Stimulated activated CD8-positive, alpha-beta memory T cell treated with anti-CD3 and anti-CD28 coated beads, Interleukin-12 subunit alpha, Interleukin-12 subunit beta, amount 100 ng/mL, for 4 hours (primary cell): ENCODE results near the gene ZCCHC24.

Experiments
- DNase-seq: peaks from one replicate; pipeline ENCODE4 v3.0.0-alpha.2; 2020; ENCODE audit warnings: low read depth

The ZCCHC24 gene

GRCh38 chr10:79445977-79446757, 743 bp upstream of the ZCCHC24 start:
- DNase-seq, result no peak

DNA sequence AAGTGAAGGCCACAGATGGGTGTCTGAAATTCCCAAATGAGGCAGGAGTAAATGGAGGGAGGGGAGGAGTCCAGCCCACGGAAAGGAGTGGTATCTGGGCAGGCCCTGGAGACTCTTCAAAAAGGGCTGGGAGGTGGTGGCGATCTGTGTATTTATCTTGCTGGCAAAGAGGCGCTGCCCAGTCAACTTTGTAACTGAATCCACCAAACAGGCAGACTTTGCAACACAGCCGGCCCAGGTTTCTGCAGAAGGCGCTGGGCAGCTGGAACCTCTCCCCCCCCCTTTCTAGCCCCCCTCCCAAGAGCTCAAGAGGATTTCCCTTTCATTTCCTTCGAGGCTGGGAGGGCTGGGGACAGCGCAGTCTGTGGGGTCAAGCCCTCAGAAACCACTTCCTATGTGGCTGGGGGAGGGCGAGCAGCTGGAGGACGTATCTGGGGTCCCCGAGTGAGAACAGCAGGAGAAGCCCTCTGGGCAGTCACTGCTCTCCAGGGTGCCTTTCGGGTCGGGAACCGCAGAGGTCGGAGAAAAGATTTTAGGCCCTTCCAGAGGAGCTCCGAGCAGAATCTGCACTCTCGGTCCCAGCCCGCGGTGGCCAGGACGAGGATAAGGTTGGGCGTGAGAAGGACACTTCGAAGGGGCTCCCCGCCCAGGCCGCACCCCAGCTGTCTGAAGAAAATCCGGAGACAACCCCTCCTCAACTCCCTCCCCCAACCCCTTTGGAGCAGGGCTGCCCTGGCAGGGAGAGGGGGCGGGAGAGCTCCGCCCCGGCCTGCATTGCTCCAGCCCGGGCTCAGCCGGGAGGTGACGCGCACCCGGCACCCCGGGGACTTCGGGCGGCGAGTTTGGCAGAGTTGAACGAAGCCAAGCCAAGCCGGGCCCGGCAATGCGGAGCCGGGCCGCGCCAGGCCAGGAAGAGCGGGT, 965 bp downstream of the ZCCHC24 start:
- DNase-seq, result peak; percentile 33

DNA sequence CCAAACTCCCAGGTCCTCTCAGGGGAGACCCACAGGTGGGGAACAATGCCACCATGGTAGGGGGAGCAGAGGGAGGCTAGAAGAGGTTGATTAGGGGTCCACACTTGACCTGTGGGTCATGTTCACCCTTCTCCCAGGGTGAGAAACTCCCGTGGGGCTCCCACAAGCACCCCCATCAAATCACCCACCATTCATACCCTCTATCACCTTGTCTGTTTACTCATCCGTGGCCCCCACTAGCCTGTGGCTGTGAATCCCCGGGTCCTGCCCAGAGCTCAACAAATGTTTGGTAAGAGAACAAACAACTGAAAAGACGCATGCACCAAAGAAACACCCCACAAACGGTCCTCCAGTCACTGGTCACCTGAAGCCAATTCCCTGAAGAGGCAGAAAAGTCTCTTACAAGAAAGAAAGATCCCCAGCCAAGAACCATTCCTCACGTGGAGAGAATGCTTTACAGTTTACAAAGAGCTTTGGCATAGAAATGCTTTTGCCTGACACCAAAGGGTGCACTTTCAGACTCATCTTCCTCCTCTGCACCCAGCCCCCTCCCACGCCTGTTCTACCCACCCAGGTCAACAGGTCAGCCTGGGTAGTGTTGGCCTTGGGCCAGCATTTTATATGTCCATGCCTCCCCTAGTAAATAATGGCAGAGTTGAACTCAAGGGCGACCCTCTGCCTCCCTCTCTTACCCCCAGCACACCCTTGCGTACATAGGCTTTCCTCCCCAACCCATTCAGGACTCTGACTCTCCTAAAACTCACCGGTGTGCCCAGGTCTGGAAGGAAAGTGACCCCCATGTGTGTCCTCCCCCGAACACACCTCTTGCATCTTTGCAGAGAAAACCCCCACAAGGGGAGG, 1.9 kb downstream of the ZCCHC24 start:
- no peak for DNase-seq

DNA sequence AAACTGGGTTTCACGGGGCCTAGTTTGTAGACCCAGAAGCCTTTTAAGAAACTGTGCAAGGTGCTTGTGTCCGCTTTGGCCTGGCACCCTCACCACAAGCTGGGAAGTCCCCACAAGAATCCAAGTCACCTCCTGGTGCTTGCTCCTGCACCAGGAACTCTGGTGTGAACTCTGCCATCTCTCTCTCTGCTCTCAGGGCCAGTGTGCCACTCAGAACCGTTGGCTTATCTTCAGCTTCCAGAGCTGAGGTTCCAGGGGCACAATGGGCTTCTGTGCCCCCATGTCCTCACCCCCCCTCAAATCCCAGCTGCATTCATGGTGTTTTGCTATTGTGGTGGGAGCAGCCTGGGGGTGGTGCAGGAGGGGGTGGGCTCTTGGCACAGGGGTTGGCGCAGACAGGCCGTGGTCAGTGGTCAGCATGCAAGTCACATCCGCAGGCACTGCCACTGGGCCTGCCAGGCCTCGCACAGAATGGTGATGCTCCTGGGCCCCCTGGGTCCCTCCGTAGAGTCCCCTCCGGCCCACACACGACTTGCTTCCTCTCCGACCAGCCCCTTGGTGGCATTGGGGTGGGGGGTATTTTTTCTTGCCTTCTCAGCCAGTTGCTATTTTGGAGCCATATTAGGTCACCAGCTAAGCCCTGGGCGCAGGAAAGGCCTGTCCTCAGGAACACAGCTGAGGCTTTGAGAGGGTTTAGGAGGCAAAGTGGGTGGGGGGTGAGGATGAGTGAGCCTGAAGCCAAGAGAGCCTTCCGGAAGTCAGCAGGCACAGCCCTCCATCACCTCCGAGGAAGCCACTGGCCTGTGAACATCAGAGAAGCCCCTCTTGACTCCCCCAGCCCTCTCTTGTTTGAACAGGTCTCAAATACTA, 3.0 kb downstream of the ZCCHC24 start:
- DNase-seq, result no peak

DNA sequence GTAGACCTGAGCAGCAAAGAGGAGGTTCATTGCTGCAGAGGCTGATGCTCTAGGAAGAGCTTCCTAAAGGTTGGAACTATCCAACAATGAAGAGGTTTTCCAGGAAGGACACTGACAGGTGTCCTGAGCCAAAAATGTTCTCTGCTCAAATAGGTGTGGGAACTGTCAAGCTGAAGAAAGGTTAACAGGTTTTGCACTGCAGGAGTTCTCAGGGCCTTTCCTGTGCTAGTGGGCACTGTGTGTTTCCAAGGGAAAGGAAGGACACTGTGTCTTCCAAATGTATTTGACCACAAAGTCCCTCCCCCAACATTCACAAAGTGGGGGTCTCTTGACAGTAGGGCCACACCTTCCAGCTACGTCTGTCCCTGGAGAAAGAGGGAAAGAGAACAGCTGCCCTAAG, 4.0 kb downstream of the ZCCHC24 start:
- DNase-seq, result no peak

- no peak for DNase-seq
Observed at GRCh38 chr10:79440281-79440680, 5.1 kb downstream of the ZCCHC24 start.

- no peak for DNase-seq
Observed at GRCh38 chr10:79438699-79439085, 6.7 kb downstream of the ZCCHC24 start.

GRCh38 chr10:79438021-79438698, 7.3 kb downstream of the ZCCHC24 start:
- no peak for DNase-seq

GRCh38 chr10:79437111-79437814, 8.2 kb downstream of the ZCCHC24 start:
- no peak for DNase-seq

DNA sequence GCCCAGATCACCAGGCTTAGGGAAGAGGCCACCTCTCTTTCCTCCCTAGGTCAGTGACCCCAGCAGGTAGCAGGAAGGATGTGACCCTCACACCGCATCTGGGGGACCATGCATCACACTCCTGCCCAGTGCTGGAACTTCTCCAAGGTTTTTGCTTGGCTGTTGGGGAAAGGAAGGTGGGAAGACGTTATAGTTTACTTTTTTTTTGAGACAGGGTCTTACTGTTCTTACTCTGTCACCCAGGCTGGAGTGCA, 8.6 kb downstream of the ZCCHC24 start:
- no peak for DNase-seq

DNA sequence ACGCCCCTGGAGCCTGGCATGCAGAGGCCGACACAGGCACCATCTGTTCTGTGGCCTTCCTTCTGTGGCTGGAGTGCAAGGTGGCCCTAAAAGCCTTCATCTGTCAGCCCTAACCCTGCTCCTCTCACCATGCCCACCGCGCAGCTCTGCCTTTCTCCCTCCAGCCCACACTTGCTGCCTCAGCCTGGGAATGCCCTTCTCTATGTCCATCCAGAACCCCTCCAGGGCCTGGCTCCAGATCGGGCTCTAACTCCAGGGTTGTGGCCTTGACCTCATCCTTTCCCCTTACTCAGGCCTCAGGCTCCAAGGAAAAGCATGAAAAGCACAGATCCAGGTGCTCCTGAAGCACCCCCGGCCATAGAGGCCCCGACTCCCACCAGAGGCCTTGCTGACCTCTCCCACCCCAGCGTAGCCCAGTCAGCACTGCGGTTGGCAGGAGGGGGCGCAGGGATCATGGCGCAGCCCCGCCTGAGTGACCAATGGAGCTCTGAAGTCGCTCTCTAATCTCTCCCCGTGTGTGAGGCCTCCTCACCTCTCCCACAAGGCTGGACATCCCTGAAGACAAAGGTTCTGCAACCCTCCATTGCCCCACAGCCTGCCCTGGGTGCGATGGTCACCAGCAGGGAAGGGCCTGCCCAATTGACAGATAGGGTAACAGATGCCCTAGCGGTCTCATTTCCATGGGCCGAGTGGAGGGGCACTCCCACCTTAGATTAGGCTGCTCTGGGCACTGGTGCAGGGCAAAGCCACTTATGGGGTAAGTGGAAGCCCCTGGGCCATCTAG, 9.2 kb downstream of the ZCCHC24 start:
- DNase-seq, result no peak

- no peak for DNase-seq
Observed at GRCh38 chr10:79435271-79436065, 10.0 kb downstream of the ZCCHC24 start.

DNA sequence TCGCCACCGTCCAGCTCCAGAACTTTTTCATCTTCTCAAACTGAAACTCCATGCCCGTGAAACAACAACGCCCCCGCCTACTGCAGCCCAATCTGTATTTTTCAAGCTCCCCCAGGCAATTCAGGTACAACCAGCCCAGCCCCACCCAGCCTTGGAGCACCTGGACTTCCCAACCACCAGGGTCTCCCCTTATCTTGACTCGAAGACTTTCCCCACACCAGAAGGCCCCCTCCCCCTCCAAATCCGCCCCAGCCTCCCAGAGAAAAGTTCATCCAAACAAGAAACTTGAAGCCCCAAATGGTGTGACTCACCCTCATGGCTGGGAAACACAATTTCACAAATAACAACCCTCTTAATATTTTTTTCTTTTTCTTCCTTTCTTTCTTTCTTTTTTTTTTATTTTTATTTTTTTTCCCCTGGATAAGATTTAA, 10.6 kb downstream of the ZCCHC24 start:
- no peak for DNase-seq

DNA sequence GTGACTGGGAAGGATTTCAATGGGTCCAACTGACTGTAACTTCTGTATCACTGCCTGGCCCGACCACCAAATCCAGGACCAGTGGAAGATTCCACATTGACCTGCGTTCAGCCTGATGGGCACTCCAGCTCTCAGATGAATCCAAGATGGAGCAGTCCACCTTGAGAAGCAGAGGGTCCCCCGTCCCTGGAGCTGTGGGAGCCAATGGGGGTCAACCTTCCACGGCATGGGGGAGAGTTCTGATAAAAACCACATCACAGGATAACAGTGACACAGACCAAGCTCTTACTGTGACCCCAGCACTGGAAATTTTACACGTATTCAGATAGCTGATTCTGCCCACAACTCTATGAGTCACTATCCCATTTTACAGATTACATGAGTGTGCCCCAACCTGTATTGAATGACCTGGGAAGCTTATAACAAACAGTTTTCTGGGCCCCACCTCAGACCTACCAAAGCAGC, 11.2 kb downstream of the ZCCHC24 start:
- no peak for DNase-seq

GRCh38 chr10:79433324-79434222, 11.9 kb downstream of the ZCCHC24 start:
- no peak for DNase-seq

- DNase-seq, result no peak
Observed at GRCh38 chr10:79431891-79432831, 13.3 kb downstream of the ZCCHC24 start.
